Spleen (tissue), 7 donors: ENCODE results near the gene TSPAN18.

Experiments used
- POLR2A ChIP-seq, 3 donors: fragments of 450-650 bp; IDR thresholded peaks; one replicate each; pipeline ENCODE4 v1.5.1; 2017; ENCODE audit warnings: antibody characterized with exemption in 3 of 3, mild to moderate bottlenecking in 1 of 3
- TF ChIP-seq, protein P1 (sequence below), 11 experiments: fragments of 200-600 bp in 7 of 11; fragments of 450-650 bp in 4 of 11; sonication (generic) in 4 of 11; IDR thresholded peaks in 8 of 11; conservative IDR thresholded peaks in 3 of 11; 1 replicate in 7 of 11; 2 replicates in 4 of 11; pipeline versions ENCODE4 v1.4.0 to v1.8.0; 2016 to 2021; ENCODE audit warnings: antibody characterized with exemption in 11 of 11, inconsistent platforms in 4 of 11, mild to moderate bottlenecking in 1 of 11
- donor health status: DM: no; HTN: no; CAD: no; lungs with moderate emphysema.
- donor health status: DM: no; HTN: no; CAD: no.
- donor health status: DM: no; HTN: no; CAD: no.

DNA sequence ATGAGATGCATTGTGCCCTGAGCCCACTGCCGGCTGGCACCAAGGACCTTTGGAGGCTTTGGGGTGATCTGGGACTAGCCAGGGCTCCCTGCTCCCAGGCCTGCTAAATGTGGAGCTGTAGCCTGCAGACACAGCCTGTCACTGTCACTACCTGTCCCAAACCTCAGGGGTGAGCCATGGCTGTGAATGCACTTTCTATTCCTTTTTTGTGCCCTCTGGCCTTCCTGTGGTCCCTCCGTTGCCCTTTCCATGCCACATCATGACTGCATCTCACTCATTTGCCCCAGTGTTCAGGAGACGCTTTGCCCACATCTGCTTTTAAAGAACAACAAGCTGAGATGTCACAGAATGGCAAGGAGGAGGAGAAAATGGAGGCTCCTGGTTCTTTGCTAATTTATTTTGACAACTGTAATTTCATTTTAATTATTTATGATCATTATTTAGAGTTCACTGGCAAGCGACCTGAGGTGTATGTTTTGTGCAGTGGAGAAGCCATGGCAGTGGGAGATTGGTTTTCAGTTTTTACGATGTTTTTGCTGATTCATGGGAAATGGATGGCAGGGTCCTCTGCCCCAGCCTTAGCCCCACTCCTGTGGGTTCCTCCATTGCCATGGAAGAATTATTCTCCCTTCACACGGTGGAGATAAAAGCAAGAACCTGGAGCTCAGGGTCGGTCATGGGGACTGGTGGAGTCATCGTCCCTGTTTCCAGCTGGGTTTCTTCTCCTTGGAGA is 69.2 kb downstream of the TSPAN18 start:
- TF ChIP-seq, protein P1, sequence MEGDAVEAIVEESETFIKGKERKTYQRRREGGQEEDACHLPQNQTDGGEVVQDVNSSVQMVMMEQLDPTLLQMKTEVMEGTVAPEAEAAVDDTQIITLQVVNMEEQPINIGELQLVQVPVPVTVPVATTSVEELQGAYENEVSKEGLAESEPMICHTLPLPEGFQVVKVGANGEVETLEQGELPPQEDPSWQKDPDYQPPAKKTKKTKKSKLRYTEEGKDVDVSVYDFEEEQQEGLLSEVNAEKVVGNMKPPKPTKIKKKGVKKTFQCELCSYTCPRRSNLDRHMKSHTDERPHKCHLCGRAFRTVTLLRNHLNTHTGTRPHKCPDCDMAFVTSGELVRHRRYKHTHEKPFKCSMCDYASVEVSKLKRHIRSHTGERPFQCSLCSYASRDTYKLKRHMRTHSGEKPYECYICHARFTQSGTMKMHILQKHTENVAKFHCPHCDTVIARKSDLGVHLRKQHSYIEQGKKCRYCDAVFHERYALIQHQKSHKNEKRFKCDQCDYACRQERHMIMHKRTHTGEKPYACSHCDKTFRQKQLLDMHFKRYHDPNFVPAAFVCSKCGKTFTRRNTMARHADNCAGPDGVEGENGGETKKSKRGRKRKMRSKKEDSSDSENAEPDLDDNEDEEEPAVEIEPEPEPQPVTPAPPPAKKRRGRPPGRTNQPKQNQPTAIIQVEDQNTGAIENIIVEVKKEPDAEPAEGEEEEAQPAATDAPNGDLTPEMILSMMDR (IDR thresholded peaks at IDR 0.05 in 8 of 11, conservative IDR thresholded peaks at IDR 0.05 in 3 of 11) = no peak
- TF ChIP-seq POLR2A (IDR thresholded peaks at IDR 0.05) = no peak
